ENCODE measurements around the gene ST6GALNAC6.
"Not testable (repeated sequence)": the region's sequence is repeated elsewhere in the genome, so short reads cannot be mapped to it uniquely, and the experiment has no call there.

Gene ST6GALNAC6

GRCh38 chr9:127892831-127893230 lies 6.6 kb downstream of the ST6GALNAC6 start:
- no peak for DNase-seq

DNA sequence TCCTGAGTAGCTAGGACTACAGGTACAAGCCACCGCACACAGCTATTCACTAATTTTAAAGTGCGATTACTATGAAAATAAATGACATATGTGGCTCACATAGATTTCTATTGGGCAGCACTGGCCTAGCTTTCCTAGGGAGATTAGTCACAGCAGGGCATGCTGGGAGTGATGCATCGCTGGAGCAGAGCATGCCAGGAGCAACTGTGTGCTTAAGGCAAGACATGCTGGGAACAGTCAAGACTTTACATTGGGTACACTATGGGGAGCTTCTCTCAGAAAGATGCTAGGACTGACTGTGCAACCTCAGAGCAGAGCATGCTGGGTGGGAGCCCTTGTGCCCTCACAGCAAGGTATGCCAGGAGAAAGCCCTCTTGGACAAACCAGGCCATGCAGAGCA lies 9.3 kb downstream of the ST6GALNAC6 start:
- no peak for DNase-seq

DNA sequence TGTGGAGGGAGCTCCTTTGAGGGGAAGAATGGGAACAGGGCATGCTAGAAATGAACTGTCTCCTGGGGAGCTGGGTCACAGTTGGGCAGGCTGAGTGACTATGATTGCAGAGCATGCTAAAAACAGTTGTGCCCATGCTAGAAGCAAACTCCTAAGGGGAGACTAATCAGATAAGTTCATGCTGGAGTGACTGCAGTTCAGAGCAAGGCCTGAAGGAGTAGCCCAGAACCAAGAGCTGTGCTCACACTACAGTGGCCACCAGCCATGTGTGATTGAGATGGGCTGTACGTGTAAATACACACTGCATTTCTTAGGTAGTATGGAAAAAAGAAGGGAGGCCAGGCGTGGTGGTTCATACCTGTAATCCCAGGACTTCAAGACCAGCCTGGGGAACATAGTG lies 11.6 kb downstream of the ST6GALNAC6 start:
- no peak for DNase-seq

GRCh38 chr9:127886401-127886972 lies 12.9 kb downstream of the ST6GALNAC6 start:
- no peak for DNase-seq

DNA sequence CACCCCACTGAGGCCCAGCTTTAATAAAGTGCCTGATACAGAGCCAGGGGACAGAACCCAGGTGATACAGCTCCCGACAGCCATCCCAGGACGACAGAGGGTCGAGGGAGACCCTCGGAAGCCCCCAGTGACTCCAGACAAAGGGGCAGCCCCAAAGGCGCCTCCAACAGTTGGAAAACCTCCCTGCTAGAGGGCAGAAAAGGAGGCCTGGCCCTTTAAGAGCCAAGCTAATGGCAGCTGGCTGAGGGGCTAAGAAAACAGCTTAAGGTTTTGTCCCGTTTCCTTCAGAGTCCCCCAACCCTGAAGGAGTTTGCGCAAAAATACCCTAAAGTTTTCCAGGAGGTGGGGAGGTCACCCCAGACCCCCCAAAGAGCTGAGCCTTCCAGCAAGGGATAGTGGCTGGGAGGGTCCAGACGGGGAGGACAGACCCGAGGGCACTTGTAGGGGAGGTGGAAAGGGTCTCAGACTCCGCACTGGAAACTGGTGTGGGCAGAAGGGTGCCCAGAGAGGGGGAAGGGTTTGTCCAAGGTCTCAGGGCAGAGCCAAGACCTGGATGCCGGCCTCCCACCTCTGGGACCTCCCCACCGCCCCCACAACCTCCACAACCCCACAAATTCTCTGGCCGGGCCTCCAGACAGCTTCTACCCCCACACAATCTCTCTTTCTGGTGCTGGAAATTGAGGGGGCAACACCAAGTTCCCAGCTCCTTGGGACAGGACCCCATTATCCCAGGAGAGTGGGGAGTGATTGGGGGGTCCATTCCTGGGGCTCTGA lies 13.7 kb downstream of the ST6GALNAC6 start:
- DNase-seq: no peak

- DNase-seq: no peak
Measured at GRCh38 chr9:127884976-127885490, 14.4 kb downstream of the ST6GALNAC6 start.

DNA sequence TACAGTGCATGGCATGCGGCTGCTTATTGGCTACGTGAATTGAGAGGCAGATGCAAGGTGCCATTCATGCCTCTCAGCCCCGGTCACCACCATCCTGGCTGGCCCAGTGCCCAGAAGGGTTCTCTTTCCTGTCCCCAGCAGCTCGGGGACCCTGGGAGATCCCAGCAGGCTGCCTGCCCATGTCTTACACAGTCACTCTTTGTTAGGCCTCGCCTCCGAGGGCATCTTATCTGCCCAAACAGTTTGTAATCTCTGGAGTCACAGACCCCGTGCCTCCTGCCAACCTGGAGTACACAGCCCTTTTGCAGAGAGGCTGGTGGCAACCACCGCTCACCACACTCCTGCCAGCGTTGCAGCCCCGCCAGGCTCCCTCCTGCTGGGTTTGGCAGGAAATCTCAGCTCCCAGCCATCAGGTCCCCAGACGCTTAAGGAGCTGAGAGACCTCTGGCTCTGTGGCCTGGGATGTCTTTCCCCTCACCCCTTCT lies 14.9 kb downstream of the ST6GALNAC6 start:
- DNase-seq: no peak

GRCh38 chr9:127883959-127884358 lies 15.4 kb downstream of the ST6GALNAC6 start:
- no peak for DNase-seq

- not testable (repeated sequence) for DNase-seq
Measured at GRCh38 chr9:127881715-127882114, 17.7 kb downstream of the ST6GALNAC6 start.

DNA sequence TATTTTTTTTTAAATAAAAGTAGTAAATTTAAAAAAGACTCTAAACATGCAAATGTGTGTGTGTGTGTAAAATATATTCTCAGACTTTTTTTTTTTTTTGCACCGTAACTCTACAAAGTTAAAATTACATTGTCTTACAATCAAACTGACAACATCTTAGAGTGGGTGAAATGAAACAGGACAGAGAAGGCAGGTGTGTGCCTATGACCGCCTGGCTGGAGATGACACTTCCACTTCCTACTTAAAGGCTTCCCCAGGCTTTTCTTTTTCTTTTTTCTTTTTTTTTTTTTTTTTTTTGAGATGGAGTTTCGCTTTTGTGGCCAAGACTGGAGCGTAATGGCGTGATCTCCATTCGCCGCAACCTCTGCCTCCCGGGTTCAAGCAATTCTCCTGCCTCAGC lies 19.3 kb downstream of the ST6GALNAC6 start:
- DNase-seq: no peak

DNA sequence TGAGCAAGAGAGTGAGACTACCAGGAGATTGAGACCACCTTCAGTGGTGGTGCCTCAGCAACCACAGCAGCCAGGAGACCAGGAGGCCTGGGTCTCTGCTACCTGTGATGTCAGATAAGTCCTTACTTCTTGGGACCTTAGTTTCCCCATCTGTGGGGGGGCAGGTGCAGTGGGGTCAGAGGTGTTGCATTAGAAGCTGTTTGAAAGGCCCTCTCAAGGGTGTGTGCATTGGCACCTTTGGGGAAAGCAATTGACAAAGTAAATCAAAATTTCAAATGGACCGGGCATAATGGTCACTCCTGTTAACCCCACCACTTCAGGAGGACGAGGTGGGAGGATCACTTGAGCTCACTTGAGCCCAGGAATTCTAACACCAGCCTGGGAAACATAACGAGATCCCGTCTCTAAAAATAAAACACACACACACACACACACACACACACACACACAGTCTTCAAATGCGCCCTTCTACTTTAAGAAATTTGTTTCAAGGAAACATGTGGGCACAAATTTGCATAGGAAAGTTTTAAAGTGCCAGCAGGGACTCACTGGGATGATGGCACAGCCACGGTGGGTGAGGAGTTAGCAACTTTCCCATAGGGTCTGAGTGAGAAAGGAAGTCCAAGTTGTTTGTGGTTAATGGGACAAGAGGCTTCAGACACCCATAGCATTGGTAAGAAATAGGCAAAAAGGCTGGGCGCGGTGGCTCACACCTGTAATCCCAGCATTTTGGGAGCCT lies 20.6 kb downstream of the ST6GALNAC6 start:
- DNase-seq: no peak

GRCh38 chr9:127878001-127878651 lies 21.3 kb downstream of the ST6GALNAC6 start:
- DNase-seq: no peak

DNA sequence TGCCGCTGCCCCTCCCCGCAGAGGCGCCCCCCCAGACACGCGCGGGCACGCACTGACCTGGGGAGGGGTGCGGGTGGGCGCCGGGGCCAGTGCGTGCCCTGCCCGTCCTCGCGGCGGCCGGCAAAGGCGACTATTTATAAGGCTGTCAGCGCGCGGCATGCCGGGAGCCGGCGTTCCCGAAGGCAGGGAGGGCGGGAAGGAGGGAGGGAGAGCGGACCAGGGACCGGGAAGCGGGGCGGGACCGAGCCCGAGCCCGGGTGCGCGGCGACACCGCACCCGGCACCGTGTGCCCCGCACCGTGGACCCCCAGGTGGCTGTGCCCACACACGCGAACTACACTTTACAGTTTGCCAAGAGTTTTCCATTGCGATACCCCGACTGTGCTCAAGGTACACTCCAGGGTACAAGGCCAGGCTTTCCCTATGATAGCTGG lies 21.8 kb downstream of the ST6GALNAC6 start, which contains the start of gene AK1:
Gene AK1, minus strand, starts transcription at position 110 of the 433 bp plus-strand sequence. CDS start 3,058 bp downstream, outside the sequence.
- DNase-seq: no peak

- no peak for DNase-seq
Measured at GRCh38 chr9:127876764-127877562, 22.4 kb downstream of the ST6GALNAC6 start.

DNA sequence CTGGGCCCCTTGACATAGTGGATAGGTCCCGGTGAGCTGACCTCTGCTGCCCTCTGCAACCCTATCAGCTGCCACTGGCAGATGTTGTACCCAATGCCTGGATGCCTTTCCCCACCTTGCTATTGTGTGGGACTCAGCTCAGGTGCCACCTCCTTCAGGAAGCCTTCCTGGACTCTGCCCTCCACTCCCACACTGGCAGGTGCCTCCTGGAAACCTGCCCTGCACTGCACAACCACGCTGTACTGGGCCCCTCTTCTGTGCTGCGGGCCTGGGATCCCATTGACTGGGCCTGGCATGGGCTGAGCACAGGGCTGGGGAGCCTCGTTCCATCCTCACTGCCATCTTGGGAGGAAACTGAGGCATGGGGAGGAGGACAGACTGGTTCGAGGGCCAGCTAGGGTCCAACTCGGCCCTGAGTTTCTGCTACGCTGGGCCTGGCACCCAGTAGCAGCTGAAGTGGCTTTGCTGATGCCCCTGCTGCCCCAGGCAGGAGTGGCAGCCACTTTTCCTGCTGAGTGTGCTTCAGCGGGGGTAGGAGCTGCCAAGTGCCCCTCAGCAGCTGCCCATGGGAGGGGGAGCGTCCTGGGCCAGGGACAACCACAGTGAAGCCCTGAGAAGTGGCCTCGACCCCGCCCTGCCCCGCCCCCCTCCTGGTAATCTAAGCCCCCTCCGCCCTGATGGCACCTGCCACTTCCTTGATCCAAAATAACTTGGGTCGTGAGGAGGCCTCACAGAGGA lies 23.2 kb downstream of the ST6GALNAC6 start:
- DNase-seq: no peak

DNA sequence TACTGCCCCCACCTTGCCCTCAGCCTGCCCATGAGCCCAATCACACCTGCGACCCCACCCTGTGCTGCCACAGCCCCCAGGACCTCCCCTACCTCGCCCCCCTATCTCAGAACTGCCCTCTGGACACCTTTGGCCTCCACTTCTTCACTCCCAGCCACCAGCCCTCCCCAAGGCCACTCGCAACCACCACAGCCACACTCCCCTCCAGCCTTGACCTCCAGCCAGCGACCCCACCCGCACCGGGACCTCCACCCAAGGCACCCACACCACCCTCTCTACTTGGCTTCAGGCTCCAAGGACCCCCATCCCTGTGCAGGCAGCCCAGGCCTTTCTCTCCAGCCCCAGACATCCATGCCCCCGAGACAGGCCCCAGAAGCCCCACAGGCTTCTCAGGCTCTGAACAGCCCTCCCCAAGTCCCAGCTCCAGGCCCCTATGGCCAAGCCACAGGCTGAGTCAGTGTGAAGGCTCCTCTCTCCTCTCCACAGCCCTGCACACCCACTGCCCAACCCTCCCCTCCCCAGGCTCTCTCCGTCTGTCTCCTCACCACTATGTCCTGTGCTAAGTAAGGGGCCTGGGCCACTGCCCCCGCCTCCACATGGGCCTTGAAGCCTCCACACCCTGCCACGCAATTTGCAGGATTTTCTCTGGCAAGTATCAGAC lies 24.0 kb downstream of the ST6GALNAC6 start:
- DNase-seq: no peak

- DNase-seq: no peak
Measured at GRCh38 chr9:127874301-127875221, 24.8 kb downstream of the ST6GALNAC6 start.

GRCh38 chr9:127873886-127874285 lies 25.5 kb downstream of the ST6GALNAC6 start:
- DNase-seq: no peak

- no peak for DNase-seq
Measured at GRCh38 chr9:127873223-127873691, 26.1 kb downstream of the ST6GALNAC6 start.

All from CD4-positive, alpha-beta T cell treated with Interleukin-4 for 1 hour (primary cell).